Neural cell (in vitro differentiated cells): ENCODE measurements around the gene CYP19A1. TPM values are rescaled to one million over a fixed set of nuclear protein-coding genes. Genes with fewer than 3 reads are reported as not detected.

Experiments used
- H2AFZ ChIP-seq: fragments of 200-600, 300-800 bp; sonication (generic), shearing (Covaris generic); 2 replicates; pipeline ENCODE4 v1.6.0; 2014; ENCODE audit warnings: low read depth, mild to moderate bottlenecking, antibody characterized with exemption, low read length, moderate library complexity
- H3F3A ChIP-seq: fragments of 200-600 bp; shearing (Covaris generic); 2 replicates; pipeline ENCODE4 v1.6.1; 2016; ENCODE audit warnings: mild to moderate bottlenecking, moderate library complexity, mixed read lengths, antibody characterized with exemption, low read length; ENCODE audit not compliant: insufficient read depth, poor library complexity, severe bottlenecking
- H3K27ac ChIP-seq: fragments of 200-600, 300-800 bp; sonication (generic), shearing (Covaris generic); 2 replicates; pipeline ENCODE4 v1.5.1; 2014; ENCODE audit warnings: mild to moderate bottlenecking, low read length, moderate library complexity
- H3K27me3 ChIP-seq: fragments of 300-800, 200-600 bp; sonication (generic), shearing (Covaris generic); 2 replicates; pipeline ENCODE4 v1.6.0; 2014; ENCODE audit warnings: mild to moderate bottlenecking, low read depth, low read length, moderate library complexity; ENCODE audit not compliant: insufficient read depth
- H3K36me3 ChIP-seq: fragments of 300-800, 200-600 bp; sonication (generic), shearing (Covaris generic); 2 replicates; pipeline ENCODE4 v1.5.1; 2014; ENCODE audit warnings: mild to moderate bottlenecking, antibody characterized with exemption, low read length, moderate library complexity; ENCODE audit not compliant: insufficient read depth
- H3K4me2 ChIP-seq: fragments of 300-800, 200-600 bp; sonication (generic), shearing (Covaris generic); 2 replicates; pipeline ENCODE4 v1.6.0; 2014; ENCODE audit warnings: mild to moderate bottlenecking, low read length
- H3K4me3 ChIP-seq: fragments of 300-800, 200-600 bp; sonication (generic), shearing (Covaris generic); 2 replicates; pipeline ENCODE4 v1.5.1; 2014; ENCODE audit warnings: mild to moderate bottlenecking, low read length, moderate library complexity
- H3K79me2 ChIP-seq: fragments of 200-600 bp; shearing (Covaris generic); replicated peaks from 2 replicates; pipeline ENCODE4 v1.6.0; 2014; ENCODE audit warnings: mild to moderate bottlenecking, low read length, moderate library complexity; ENCODE audit not compliant: insufficient read depth
- H3K9ac ChIP-seq: fragments of 300-800, 200-600 bp; sonication (generic), shearing (Covaris generic); 2 replicates; pipeline ENCODE4 v1.6.1; 2016; ENCODE audit warnings: mild to moderate bottlenecking, low read length, mixed read lengths
- H3K9me2 ChIP-seq: fragments of 200-600 bp; shearing (Covaris generic); 2 replicates; pipeline ENCODE4 v1.6.1; 2016; ENCODE audit warnings: mild to moderate bottlenecking, low read length, mixed read lengths; ENCODE audit not compliant: insufficient read depth
- H3K9me3 ChIP-seq: fragments of 200-600, 300-800 bp; sonication (generic), shearing (Covaris generic); 2 replicates; pipeline ENCODE4 v1.6.1; 2016; ENCODE audit warnings: mild to moderate bottlenecking, mixed run types, low read length, moderate library complexity, mixed read lengths
- H4K20me1 ChIP-seq: fragments of 200-600 bp; shearing (Covaris generic); 2 replicates; pipeline ENCODE4 v1.6.1; 2016; ENCODE audit warnings: mild to moderate bottlenecking, mixed run types; ENCODE audit not compliant: insufficient read depth
- CTCF ChIP-seq: fragments of 450-650 bp; IDR thresholded peaks from 2 replicates; pipeline ENCODE4 v1.5.1; 2014; ENCODE audit warnings: antibody characterized with exemption, mild to moderate bottlenecking, moderate library complexity; ENCODE audit not compliant: poor library complexity, severe bottlenecking
- EP300 ChIP-seq: fragments of 450-650 bp; conservative IDR thresholded peaks from 2 replicates; pipeline ENCODE4 v1.6.1; 2014; ENCODE audit warnings: antibody characterized with exemption, mild to moderate bottlenecking, moderate library complexity; ENCODE audit not compliant: poor library complexity, severe bottlenecking
- EZH2 ChIP-seq: fragments of 200-600, 300-800 bp; shearing (Covaris generic), sonication (generic); IDR thresholded peaks from 2 replicates; pipeline ENCODE4 v1.6.1; 2014; ENCODE audit warnings: antibody characterized with exemption, low read length, borderline replicate concordance, mild to moderate bottlenecking; ENCODE audit not compliant: insufficient read depth, poor library complexity, severe bottlenecking
- MXI1 ChIP-seq: fragments of 450-650 bp; conservative IDR thresholded peaks from 2 replicates; pipeline ENCODE4 v1.6.1; 2014; ENCODE audit warnings: antibody characterized with exemption, mild to moderate bottlenecking; ENCODE audit not compliant: poor library complexity, severe bottlenecking
- POLR2AphosphoS5 ChIP-seq: IDR thresholded peaks from 2 replicates; pipeline ENCODE4 v1.6.1; 2012
- RAD21 ChIP-seq: fragments of 450-650 bp; conservative IDR thresholded peaks from 2 replicates; pipeline ENCODE4 v1.6.1; 2014; ENCODE audit warnings: antibody characterized with exemption, mild to moderate bottlenecking, moderate library complexity
- REST ChIP-seq: IDR thresholded peaks from 2 replicates; pipeline ENCODE4 v1.6.1; 2012; ENCODE audit warnings: borderline replicate concordance
- SMC3 ChIP-seq: fragments of 450-650 bp; conservative IDR thresholded peaks from 2 replicates; pipeline ENCODE4 v1.6.1; 2014; ENCODE audit warnings: antibody characterized with exemption, mild to moderate bottlenecking, moderate library complexity; ENCODE audit not compliant: poor library complexity
- TAF1 ChIP-seq: IDR thresholded peaks from 2 replicates; pipeline ENCODE4 v1.6.1; 2012; ENCODE audit warnings: low read depth
- polyA plus RNA-seq: library from polyadenylated mRNA; depleted of rRNA; stranded (reverse); fragments of >200 nt; gene quantifications from 2 replicates; pipeline ENCODE4 v1.2.3, GENCODE V29; 2014

Gene CYP19A1
- polyA plus RNA-seq, 1 donor from 2014 or later, result not detected

GRCh38 chr15:51226576-51227210 is 111.7 kb downstream of the CYP19A1 start (continued):
- TF ChIP-seq EP300, result no peak

GRCh38 chr15:51224428-51224827 is 114.0 kb downstream of the CYP19A1 start:
- Histone ChIP-seq H3K4me2 (no peak overlapping the region), H3K4me3 (no peak overlapping the region)

More at GRCh38 chr15:51224428-51224827, 114.0 kb downstream of the CYP19A1 start:
- TF ChIP-seq SMC3, result no peak
- no peak for TF ChIP-seq REST
- TF ChIP-seq EZH2, result no peak
- TF ChIP-seq POLR2AphosphoS5, result no peak
- no peak for TF ChIP-seq TAF1
- TF ChIP-seq MXI1, result no peak
- TF ChIP-seq CTCF, result no peak
- no peak for TF ChIP-seq RAD21
- no peak for TF ChIP-seq EP300
- Histone ChIP-seq H3K27me3 (no peaks in the 10 kb centered on the region), H3K27ac (no peak overlapping the region), H3K79me2 (no peaks in the 10 kb centered on the region), H3K9me2 (no peaks in the 10 kb centered on the region), H3F3A (no peaks in the 10 kb centered on the region), H3K9ac (no peak overlapping the region), H3K36me3 (no peaks in the 10 kb centered on the region), H2AFZ (no peak overlapping the region), H3K9me3 (no peaks in the 10 kb centered on the region), H4K20me1 (no peaks in the 10 kb centered on the region)
